ENCODE measurements around the gene FGFR2. TPM values are rescaled to one million over a fixed set of nuclear protein-coding genes. Genes with fewer than 3 reads are reported as not detected.

FGFR2 gene
- total RNA-seq, 1 experiment from 2014 or later: 135 TPM

- Histone ChIP-seq H2AFZ (ENCODE audit: low read length) (no peak overlapping the region), H3K9ac (ENCODE audit: extremely low read depth, insufficient read length, low read length) (no peak overlapping the region), H3K79me2 (ENCODE audit: insufficient read depth, low read length) (no peaks in the 10 kb centered on the region), H2BK5ac (ENCODE audit: insufficient read length, low read length) (no peak overlapping the region), H4K91ac (ENCODE audit: insufficient read length, low read depth, low read length) (no peak overlapping the region), H3K23ac (ENCODE audit: insufficient read length, low read depth, low read length) (no peak overlapping the region), H4K20me1 (ENCODE audit: control insufficient read depth, insufficient read depth, insufficient read length) (no peaks in the 10 kb centered on the region), H3K79me1 (ENCODE audit: insufficient read depth, low read depth, low read length, poor library complexity, severe bottlenecking) (no peaks in the 10 kb centered on the region), H3K4me1 (ENCODE audit: insufficient read depth, low read length) (no peaks in the 10 kb centered on the region), H2AK5ac (ENCODE audit: insufficient read length, low read length) (no peak overlapping the region), H2BK15ac (ENCODE audit: low read depth, low read length) (no peak overlapping the region), H3K14ac (ENCODE audit: insufficient read depth, low read length) (no peak overlapping the region), H3T11ph (ENCODE audit: low read length) (no peak overlapping the region), H3K4me2 (ENCODE audit: insufficient read depth, insufficient read length, low read length) (no peak overlapping the region), H3K9me3 (ENCODE audit: control insufficient read depth, low read depth, low read length) (no peaks in the 10 kb centered on the region), H4K8ac (replicated peaks; ENCODE audit: insufficient read length, low read depth, low read length) (no peak overlapping the region), H3K23me2 (ENCODE audit: insufficient read length, low read depth, low read length, poor library complexity, severe bottlenecking) (no peaks in the 10 kb centered on the region), H4K5ac (ENCODE audit: insufficient read length, low read depth, low read length) (no peak overlapping the region), H3K27ac (ENCODE audit: insufficient read length, low read depth, low read length) (no peak overlapping the region), H2BK12ac (ENCODE audit: insufficient read length, low read depth, low read length) (no peak overlapping the region), H2BK20ac (ENCODE audit: low read depth, low read length, poor library complexity, severe bottlenecking) (no peak overlapping the region), H3K18ac (ENCODE audit: insufficient read length, low read depth, low read length) (no peak overlapping the region), H3K27me3 (ENCODE audit: insufficient read depth, low read length) (no peaks in the 10 kb centered on the region), H2BK120ac (ENCODE audit: low read depth, low read length, poor library complexity, severe bottlenecking) (no peak overlapping the region), H3K4ac (ENCODE audit: low read depth, low read length) (no peak overlapping the region), H3K56ac (ENCODE audit: insufficient read length, low read depth, low read length) (no peak overlapping the region)
- Mint-ChIP-seq H3K27ac (no peak overlapping the region; a peak in 2 of 7 replicates), H3K36me3 (ENCODE audit: insufficient read depth in 1 of 3, low read depth in 3 of 3) (peaks cover 4 to 16% (median 12%) of the 10 kb centered on the region in 3 experiments), H3K4me3 (no peak overlapping the region), H3K4me1 (peaks cover 3 to 4% of the 10 kb centered on the region in 2 experiments; a peak in 2 of 4 replicates), H3K27me3 (ENCODE audit: low read depth) (peaks cover 6% of the 10 kb centered on the region), H3K9me3 (peaks cover 9 to 15% of the 10 kb centered on the region in 2 experiments)
- no peak for TF ChIP-seq CTCF (conservative IDR thresholded peaks at IDR 0.05)
- DNase-seq: no peak
- no CpG with 5 or more reads among the region's 7 CpGs for WGBS (ENCODE audit: extremely low coverage, insufficient read length, low lambda C conversion rate)
Measured at GRCh38 chr10:121617176-121617575, 18.9 kb upstream of the FGFR2 start.

Measured in H9 (cell line).